ENCODE results near the gene ENOX1.

Gene ENOX1

DNA sequence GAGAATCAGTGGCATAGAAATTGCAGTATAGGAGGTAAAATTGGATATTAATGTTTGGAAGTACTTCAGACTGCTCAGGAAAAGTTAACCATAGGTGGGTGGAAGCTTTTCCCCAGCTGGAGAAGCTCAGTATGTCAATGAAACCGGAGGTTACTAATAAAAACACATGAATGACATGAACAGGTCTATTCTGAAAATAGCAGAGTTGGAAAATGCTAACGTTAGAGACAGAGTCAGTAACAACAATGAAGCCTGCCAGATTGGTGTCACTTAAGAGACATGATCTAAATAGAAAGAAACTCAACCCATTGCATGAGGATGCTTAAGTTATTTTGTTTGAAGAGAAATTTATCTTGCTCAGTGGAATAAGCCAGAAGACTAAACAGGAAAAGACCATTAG lies 398.9 kb downstream of the ENOX1 start:
- DNase-seq (ENCODE audit: low read depth) = no peak

GRCh38 chr13:43383498-43384165 lies 403.1 kb downstream of the ENOX1 start:
- DNase-seq (ENCODE audit: low read depth) = no peak

DNA sequence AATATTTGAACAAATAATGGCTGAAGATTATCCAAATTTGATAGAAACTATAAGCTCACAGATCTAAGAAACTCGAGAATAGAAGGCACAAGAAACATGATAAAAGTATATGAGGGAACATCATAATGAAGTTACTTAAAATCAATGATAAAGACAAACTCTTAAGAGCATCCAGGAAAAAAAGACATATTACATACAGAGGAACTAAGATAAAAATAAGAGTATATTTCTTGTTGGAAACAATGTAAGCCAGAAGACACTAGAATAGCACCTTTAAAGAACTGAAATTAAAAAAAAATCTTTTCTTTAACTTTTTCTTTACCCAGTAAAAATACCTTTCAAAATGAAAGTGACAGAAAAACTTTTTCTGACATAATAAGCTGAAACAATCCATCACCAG lies 407.0 kb downstream of the ENOX1 start:
- DNase-seq (ENCODE audit: low read depth) = no peak

DNA sequence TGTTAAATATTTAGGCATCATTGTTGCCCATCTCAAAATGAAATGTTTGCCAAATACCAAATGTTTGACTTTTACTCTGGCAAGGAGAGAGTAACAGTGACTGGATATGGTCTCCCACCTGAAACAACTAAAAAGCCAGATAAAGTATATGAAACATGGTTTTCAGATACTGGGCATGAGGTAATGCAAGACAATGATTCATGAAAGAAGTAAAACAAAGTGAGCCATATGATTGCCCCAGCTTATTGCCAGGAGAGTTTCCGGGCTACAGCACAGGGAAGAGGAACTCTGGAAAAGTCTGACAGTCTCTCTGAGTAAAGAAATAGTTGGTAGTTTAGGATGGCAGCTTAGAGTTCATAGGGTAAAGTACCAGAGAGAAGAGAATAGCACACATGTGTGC lies 408.8 kb downstream of the ENOX1 start:
- no peak for DNase-seq (ENCODE audit: low read depth)

- peak; percentile 38 for DNase-seq (ENCODE audit: low read depth)
Observed at GRCh38 chr13:43377149-43377548, 409.6 kb downstream of the ENOX1 start.

GRCh38 chr13:43376596-43376995 lies 410.2 kb downstream of the ENOX1 start:
- DNase-seq (ENCODE audit: low read depth) = no peak

GRCh38 chr13:43375797-43376465 lies 410.8 kb downstream of the ENOX1 start:
- DNase-seq (ENCODE audit: low read depth) = no peak

- DNase-seq (ENCODE audit: low read depth) = no peak
Observed at GRCh38 chr13:43374621-43375020, 412.2 kb downstream of the ENOX1 start.

DNA sequence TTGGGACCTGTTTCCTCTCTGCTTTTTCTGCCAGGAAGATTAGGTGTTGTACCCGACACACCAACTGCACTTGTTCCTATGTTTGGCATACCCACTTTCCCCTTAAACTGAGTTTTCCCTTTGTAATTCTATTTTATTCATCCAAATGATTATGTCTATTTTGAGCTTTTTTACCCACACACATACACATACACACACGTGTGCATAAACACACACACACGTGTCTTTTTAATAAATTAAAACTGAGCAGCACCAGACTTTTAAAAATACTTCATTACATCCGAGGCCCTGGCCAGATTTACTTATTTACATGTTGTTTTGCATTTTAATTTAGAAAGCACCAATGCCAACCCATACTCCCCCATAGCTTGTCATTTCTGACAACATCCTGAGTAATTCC lies 413.4 kb downstream of the ENOX1 start:
- no peak for DNase-seq (ENCODE audit: low read depth)

DNA sequence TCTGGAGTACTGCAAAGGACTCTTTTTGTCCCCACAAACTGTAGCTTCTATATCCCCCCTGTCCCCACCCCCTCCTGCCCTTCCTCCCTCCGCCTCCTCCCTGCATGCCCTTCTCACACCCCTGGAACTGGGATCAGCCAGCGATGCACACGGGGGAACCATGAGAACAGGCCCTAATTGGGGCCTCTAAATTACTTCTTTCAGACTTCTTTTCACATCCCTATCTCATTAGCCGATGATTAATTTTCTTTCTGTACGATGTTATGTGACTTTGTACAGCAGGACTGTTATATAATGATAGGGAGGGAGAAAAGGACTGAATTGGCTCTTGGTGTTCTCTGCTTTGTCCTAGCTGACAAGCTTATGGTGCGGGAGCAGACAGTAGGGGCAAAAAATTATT lies 415.9 kb downstream of the ENOX1 start:
- no peak for DNase-seq (ENCODE audit: low read depth)

- no peak for DNase-seq (ENCODE audit: low read depth)
Observed at GRCh38 chr13:43369319-43369718, 417.5 kb downstream of the ENOX1 start.

DNA sequence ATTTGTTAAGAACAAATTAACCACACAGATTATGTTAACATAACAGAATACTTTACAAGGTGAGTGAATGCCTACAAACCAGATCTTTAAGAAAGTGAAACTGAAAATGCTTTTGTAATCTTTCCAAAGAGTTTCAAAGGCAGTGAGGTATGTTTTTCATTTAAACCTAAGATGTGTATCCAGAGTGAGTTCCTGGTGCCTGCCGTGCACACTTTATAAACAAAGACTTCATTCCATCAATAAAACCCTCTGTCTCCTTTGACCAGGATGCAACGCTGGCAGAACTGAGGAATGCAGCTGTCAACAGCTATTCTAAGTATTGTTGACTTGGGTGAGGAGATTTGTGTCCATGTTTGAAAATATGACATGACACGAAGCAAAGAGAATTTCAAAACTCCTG lies 418.8 kb downstream of the ENOX1 start:
- DNase-seq (ENCODE audit: low read depth) = no peak

- DNase-seq (ENCODE audit: low read depth) = no peak
Observed at GRCh38 chr13:43365039-43365344, 421.8 kb downstream of the ENOX1 start.

DNA sequence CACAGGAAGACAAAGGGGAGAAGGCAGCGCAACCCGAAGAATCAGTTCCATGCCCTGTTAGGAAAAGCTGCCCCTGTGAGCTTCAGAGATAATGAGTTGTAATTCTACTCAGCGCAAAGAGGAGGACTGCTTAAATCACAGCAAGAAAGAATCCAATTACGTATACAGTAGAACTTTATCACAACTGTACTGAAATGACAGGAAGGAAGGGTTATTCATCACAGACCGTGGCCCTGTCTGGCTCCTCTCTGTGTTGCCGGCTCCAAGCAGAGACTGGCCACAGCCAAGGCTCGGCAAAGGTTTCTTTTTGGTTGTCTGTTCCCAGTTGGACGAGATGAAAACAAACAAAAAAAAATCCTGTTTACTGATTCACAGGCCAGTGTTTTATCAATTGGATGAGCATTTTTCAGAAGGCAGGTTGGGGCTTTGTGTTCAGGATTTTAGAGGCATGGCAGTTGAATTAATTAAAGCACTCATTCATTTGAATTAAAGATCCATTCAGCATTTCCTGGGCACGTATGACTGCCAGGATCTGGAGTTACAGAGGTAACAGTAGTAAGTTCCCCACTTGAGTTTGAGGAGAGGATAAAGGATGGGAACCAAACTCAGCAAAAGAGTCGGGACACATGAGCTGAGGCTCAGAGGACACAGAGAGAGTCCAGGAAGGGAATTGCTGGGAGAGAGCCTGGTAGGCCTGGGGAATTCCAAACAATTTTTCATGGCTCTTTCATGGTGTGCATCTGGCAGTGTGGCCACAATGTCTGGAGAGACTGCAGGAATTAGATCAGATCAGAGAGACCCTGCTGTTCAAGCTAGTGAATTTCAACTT lies 422.3 kb downstream of the ENOX1 start:
- DNase-seq (ENCODE audit: low read depth) = no peak

DNA sequence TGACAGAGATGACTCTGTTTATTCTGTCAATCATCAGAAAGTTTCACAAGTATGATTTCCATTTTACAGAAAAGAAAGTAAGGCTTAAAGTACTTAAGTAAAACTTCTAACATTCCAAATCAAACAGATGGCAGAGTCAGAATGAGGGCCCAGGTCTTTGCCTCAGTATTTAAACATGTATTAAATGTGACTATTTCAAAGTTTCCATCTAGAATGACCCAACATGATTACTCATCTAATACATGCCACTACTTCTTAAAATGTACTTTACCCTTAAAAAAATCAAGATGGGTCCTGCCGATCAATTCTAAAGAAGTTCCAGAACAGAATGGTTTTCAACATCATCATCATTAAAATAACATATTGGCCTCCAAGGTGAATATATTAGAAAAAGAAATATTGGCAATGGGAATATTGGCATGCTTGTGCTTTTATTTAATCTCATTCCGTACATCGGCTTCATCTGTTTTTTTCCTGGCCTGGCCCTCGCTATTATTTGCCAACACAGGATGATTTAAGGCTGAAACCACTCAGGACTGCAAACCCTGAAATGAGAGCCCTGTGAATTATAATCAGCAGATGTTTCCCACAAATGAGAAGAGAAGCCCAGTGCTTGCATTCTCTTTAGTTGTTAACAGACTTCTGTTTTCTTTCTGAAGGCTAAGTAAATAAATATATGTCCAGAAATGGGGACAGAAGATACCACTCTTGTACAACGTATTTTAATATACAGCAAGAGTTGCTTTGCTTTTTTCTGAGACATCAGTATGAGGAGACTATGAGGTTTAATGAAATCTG lies 423.4 kb downstream of the ENOX1 start:
- DNase-seq (ENCODE audit: low read depth) = peak; percentile 63

DNA sequence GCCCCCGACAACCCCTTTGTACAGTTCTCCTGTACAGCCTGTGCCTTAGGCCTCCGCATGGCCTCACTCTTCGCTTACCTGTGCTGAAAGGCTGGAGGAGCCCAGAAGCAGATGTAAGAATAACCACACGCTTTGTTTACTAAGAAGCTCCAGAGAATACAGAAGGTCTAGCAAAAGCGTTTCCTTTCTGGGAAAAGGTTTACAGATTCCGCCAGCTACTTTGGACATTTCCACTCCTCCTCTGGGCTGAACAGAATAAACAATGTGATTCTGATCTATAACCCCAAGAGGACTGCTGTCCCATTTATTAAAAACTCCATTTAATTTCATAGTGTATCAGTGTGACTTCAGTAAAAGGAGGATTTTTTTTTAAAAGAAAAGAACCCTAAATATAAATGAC lies 424.2 kb downstream of the ENOX1 start:
- no peak for DNase-seq (ENCODE audit: low read depth)

GRCh38 chr13:43360892-43361610 lies 425.7 kb downstream of the ENOX1 start:
- no peak for DNase-seq (ENCODE audit: low read depth)

GRCh38 chr13:43360171-43360570 lies 426.6 kb downstream of the ENOX1 start:
- no peak for DNase-seq (ENCODE audit: low read depth)

DNA sequence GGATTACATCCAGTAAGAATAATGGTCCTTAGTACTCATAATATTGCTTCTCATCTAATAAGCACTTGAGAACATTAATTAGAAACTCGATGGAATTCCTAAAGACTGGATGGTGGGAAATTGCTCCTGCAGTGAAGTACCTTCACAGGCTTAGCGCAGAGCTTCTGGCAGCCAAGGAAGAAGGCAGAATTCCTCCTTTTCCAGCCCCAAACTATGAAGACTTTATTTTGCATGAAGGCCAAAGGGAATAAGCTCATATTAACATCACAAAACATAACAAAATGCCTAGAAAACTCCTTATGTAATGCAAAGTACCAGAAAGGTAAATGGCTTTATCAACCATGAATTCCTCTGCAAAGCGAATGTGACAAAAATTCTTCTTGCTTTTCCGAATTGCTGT lies 427.2 kb downstream of the ENOX1 start:
- DNase-seq (ENCODE audit: low read depth) = no peak

- DNase-seq (ENCODE audit: low read depth) = no peak
Observed at GRCh38 chr13:43357564-43357963, 429.2 kb downstream of the ENOX1 start.

- DNase-seq (ENCODE audit: low read depth) = no peak
Observed at GRCh38 chr13:43356567-43356966, 430.2 kb downstream of the ENOX1 start.

GRCh38 chr13:43355774-43356173 lies 431.0 kb downstream of the ENOX1 start:
- DNase-seq (ENCODE audit: low read depth) = no peak
